ENCODE data around the gene NCKAP5.

NCKAP5 gene

DNA sequence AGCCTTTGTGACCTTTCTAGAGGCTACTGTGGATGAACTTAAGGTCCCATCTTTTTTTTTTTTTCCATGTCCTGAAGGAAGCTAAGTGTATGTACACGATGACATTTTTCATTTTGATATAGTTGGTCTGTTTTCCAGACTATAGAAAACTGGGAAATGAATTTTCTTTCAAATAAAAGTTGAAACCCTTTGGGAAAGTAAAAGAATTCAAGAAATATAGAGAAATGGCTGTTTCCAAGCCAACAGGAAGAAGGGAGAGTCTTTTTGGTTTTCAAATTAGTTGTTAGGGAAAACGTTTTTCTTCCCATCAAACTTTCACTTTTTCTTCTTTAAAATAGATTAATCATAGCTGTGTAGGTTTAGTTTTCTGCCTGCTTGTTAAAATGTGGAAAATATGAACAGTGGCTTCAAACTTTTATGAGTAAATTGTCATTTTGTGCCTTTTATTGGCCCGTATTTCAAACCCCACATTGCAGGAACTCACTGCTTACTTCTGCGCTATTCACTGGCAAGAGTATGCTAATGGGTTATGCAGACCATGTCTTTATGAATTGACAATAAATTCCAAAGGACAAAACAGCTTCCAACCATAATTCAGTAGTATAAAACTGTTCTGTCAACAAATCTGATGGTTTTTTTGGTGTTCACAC lies 870.6 kb downstream of the NCKAP5 start:
- H3K27me3 ChIP-seq (ENCODE audit: insufficient read depth, low read depth, severe bottlenecking) = no peaks in the 10 kb centered on the region
- no peak overlapping the region for H3K27ac ChIP-seq
- DNase-seq = no peak
- no peak overlapping the region for H3K4me3 ChIP-seq (ENCODE audit: low read depth, low read length)
- TF ChIP-seq, protein P1, sequence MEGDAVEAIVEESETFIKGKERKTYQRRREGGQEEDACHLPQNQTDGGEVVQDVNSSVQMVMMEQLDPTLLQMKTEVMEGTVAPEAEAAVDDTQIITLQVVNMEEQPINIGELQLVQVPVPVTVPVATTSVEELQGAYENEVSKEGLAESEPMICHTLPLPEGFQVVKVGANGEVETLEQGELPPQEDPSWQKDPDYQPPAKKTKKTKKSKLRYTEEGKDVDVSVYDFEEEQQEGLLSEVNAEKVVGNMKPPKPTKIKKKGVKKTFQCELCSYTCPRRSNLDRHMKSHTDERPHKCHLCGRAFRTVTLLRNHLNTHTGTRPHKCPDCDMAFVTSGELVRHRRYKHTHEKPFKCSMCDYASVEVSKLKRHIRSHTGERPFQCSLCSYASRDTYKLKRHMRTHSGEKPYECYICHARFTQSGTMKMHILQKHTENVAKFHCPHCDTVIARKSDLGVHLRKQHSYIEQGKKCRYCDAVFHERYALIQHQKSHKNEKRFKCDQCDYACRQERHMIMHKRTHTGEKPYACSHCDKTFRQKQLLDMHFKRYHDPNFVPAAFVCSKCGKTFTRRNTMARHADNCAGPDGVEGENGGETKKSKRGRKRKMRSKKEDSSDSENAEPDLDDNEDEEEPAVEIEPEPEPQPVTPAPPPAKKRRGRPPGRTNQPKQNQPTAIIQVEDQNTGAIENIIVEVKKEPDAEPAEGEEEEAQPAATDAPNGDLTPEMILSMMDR (IDR thresholded peaks at IDR 0.05; ENCODE audit: low read depth, low read length) = no peak
- no peaks in the 10 kb centered on the region for H3K36me3 ChIP-seq
- no peaks in the 10 kb centered on the region for H3K9me3 ChIP-seq (ENCODE audit: severe bottlenecking)

DNA sequence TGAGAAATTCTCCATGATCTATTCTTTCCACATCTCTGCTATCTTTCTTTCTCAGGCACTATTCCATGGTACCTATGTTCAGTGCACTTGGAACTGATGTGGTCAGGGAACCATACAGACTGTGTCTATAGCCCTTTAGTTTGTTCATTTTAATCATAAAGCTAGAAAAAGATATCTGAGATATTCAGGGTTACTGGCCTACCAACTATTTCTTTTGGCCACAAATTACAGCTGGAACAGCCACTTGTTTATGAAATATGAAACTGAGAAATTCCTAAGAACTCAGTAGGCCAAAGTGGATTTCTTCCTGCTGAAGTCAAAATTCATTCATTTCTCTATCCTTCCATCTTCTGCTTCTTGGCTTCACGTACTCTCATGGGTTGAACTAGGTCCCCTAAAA lies 875.4 kb downstream of the NCKAP5 start:
- H3K27me3 ChIP-seq (ENCODE audit: insufficient read depth, low read depth, severe bottlenecking) = no peaks in the 10 kb centered on the region
- TF ChIP-seq, protein P1 (IDR thresholded peaks at IDR 0.05; ENCODE audit: low read depth, low read length) = no peak

DNA sequence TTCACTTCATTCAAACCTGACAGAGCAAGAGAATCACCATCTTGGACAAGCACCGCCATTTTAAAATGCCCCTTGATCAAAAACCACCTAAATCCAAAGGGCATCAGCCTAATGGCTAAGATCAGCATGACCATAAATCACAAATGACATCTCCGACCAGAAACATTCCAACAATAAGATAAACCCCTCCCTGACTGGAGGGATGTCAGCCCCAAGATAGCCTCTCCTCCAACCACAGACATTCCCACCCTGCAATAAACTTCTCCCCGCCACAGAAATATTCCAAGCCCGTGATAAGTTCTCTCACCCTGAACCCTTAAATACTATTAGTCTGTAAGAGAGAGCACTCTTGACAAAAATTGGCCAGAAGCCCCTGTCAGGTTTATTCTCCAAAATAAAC lies 876.7 kb downstream of the NCKAP5 start:
- H3K36me3 ChIP-seq = no peaks in the 10 kb centered on the region
- no peaks in the 10 kb centered on the region for H3K9me3 ChIP-seq (ENCODE audit: severe bottlenecking)
- TF ChIP-seq, protein P1 (IDR thresholded peaks at IDR 0.05; ENCODE audit: low read depth, low read length) = no peak
- DNase-seq = no peak
- H3K27ac ChIP-seq = no peak overlapping the region
- no peak overlapping the region for H3K4me3 ChIP-seq (ENCODE audit: low read depth, low read length)
- no peaks in the 10 kb centered on the region for H3K27me3 ChIP-seq (ENCODE audit: insufficient read depth, low read depth, severe bottlenecking)

More for the DNA sequence above, 875.4 kb downstream of the NCKAP5 start:
- H3K36me3 ChIP-seq = no peaks in the 10 kb centered on the region
- no peak overlapping the region for H3K4me3 ChIP-seq (ENCODE audit: low read depth, low read length)
- no peaks in the 10 kb centered on the region for H3K9me3 ChIP-seq (ENCODE audit: severe bottlenecking)
- DNase-seq = no peak
- H3K27ac ChIP-seq = no peak overlapping the region

DNA sequence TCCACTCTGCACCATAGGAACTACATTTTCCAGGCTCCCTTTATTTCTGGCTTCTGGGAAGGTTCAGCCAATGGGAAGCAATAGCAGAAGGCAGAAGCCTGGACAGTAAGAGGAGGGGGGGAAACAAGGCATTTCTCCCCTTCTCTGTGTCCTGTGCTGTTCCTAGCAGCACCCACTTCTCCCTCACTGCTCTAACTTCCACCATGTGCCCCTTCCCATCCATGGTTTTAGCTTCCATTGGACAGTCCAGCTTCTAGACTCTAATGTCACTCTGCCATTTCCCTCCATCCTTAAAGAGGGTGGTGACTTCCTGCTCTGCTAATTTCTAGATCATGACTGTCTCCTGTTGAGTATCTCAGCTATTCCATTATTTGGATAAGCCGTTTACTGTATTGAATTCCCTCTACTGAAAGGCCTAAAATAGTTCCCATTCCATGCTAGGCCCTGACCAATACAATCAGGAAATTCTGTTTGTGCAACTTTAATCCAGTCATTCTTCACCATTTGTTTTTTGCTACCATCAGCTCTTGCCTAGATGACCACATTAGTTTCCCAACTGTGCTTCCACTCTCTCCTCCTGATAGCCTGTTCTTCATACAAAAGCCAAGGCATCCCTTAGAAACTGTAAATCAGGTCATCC lies 877.5 kb downstream of the NCKAP5 start:
- no peak overlapping the region for H3K4me3 ChIP-seq (ENCODE audit: low read depth, low read length)
- no peak for DNase-seq
- TF ChIP-seq, protein P1 (IDR thresholded peaks at IDR 0.05; ENCODE audit: low read depth, low read length) = no peak
- no peaks in the 10 kb centered on the region for H3K36me3 ChIP-seq
- no peaks in the 10 kb centered on the region for H3K9me3 ChIP-seq (ENCODE audit: severe bottlenecking)
- no peaks in the 10 kb centered on the region for H3K27me3 ChIP-seq (ENCODE audit: insufficient read depth, low read depth, severe bottlenecking)
- no peak overlapping the region for H3K27ac ChIP-seq

DNA sequence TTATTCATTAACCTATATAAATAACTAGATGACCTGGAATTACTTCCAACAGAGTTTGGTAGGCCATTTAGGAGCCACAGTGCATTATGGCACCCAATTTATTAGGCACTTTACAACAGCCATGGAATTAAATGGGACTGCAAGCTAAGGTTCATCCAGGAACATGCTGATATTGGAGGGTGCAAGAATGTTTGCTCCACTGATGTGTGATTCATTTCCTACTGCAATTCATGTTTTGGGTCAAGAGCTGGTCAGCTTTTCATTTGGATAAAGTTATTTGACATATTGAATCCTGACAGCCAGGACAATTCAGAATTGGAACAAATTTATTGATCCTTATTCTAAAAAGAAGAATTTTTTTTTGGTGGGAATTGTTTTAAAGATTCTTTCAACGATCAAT lies 886.5 kb downstream of the NCKAP5 start:
- no peak for DNase-seq
- Histone ChIP-seq H3K36me3 (no peaks in the 10 kb centered on the region), H3K4me3 (ENCODE audit: low read depth, low read length) (no peak overlapping the region), H3K27ac (no peak overlapping the region), H3K27me3 (ENCODE audit: insufficient read depth, low read depth, severe bottlenecking) (no peaks in the 10 kb centered on the region), H3K9me3 (ENCODE audit: severe bottlenecking) (no peaks in the 10 kb centered on the region)
- TF ChIP-seq, protein P1 (IDR thresholded peaks at IDR 0.05; ENCODE audit: low read depth, low read length) = no peak

Measured in WERI-Rb-1 (cell line).